Skin of body (tissue), 2 donors: ENCODE data around the gene UQCC3. TPM values are rescaled to one million over a fixed set of nuclear protein-coding genes. Genes with fewer than 3 reads are reported as not detected.
"Not testable (repeated sequence)": the region's sequence is repeated elsewhere in the genome, so short reads cannot be mapped to it uniquely, and the experiment has no call there.

Source experiments
- DNase-seq: peaks from one replicate; lab custom pipeline; 2025; lab: John Stamatoyannopoulos, UW
- total RNA-seq: library from RNA; depleted of rRNA; stranded (reverse); fragments of >200 nt; gene quantifications from one replicate; pipeline ENCODE4 v1.2.3, GENCODE V29; 2014

The UQCC3 gene
- total RNA-seq, 1 donor from 2014 or later, result 5.6 TPM

- DNase-seq, result no peak
Observed at GRCh38 chr11:62665599-62666258, 5.7 kb upstream of the UQCC3 start.

DNA sequence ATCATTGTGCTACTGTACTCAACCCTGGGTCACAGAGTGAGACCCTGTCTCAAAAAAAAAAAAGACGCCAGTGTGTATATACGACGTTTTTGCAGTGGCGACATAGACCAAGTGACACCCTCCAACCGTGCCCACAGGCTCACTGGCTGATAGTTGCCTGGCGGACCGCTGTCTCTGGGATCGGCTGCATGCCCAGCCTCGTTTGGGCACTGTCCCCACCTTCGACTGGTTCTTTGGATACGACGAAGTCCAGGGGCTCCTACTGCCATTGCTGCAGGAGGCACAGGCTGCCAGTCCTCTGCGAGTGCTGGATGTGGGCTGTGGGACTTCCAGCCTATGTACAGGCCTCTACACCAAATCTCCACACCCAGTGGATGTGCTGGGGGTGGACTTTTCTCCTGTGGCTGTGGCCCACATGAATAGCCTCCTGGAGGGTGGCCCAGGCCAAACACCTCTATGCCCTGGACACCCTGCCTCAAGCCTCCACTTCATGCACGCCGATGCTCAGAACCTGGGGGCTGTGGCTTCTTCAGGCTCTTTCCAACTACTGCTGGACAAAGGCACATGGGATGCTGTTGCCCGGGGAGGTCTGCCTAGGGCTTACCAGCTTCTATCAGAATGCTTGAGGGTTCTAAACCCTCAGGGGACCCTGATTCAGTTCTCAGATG, 5.1 kb upstream of the UQCC3 start:
- DNase-seq, result no peak

DNA sequence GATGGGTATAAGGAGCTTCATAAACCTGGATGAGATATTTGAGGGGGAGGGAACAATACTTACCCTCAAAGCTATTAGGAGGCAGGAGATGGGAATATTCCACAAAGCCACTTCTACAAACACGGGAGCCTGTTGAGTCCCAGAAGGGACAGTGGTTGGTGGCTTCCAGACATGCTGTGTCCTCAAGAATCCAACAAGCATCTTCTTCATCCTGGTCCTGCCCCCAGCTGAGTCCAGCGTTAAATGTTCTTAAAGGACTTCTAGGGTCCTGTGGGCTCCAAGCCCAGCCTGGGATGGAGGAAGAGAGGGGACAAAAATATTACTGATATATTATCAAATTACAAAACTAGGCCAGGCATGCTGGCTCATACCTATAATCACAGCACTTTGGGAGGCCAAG, 4.0 kb upstream of the UQCC3 start:
- DNase-seq, result no peak

DNA sequence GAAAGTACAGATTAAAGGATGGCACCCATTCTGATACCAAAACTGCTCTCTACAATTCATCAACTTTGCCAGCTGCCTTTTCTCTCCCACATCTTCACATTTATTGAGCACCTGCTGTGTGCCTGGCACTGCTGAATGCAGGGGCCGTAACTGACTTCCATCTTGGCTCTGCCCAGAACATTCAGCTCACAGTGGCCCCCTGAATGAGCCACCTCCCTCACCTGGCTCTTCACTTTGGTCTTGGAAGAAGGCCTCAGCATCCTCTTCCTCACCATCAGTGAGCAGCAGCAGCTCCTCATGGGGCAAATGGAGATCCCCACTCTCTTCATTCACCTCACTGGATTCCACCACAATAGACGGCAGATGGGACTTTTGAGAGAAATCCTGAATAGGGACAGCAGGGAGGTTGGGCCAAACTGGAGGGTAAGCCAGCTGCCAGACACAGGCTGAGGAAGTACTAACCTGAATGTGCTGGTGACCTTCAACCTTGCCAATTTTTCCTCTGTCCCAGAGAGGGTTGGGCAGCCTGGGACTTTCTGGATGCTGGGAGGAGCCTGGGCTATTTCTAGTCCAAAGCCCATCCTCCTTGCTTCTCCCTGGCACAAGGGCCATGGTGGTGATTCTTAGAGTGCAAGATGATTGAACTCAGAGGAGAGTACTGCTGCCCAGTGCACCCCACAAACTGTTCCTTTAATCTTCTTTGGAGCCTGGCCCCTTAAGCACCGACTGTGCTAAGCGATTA, 1.9 kb upstream of the UQCC3 start:
- DNase-seq, result no peak

DNA sequence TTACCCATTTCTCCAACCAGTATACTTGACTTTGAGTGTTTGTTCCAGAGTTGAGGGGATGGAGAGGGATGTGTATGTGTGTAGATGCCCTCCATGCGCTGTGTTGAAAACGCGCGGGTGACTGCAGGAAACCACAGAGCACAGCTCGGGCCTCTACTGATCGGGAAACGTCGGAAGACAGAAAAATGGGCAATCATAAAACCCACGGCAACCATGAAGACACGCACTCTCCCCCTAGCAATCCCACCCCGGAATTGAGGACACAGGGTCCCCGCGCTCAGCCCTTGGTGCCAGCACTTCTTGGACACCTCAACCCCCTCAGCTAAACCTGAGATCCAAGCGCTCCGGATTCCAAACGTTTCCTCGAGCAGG, 251 bp upstream of the UQCC3 start:
- DNase-seq, result no peak

DNA sequence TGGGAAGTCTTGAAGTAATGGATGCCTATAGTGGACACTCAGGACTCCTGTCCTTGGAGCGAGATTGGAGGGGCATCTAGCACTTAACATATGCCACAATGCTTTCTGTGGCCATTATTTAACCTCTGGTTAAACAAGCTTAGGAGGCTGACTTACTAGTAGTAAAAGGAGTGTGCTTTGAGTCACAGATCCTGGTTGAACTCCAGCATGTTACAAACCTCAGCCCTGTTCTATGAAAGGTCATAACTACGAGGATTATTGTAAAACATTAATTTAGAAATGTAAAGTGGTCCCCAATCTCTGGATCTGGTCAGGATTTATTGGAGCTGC, 1.7 kb downstream of the UQCC3 start:
- DNase-seq, result no peak

GRCh38 chr11:62675415-62675814, 3.9 kb downstream of the UQCC3 start:
- DNase-seq, result not testable (repeated sequence)

GRCh38 chr11:62676698-62677097, 5.2 kb downstream of the UQCC3 start:
- no peak for DNase-seq

- DNase-seq, result no peak
Observed at GRCh38 chr11:62677156-62677555, 5.7 kb downstream of the UQCC3 start.

DNA sequence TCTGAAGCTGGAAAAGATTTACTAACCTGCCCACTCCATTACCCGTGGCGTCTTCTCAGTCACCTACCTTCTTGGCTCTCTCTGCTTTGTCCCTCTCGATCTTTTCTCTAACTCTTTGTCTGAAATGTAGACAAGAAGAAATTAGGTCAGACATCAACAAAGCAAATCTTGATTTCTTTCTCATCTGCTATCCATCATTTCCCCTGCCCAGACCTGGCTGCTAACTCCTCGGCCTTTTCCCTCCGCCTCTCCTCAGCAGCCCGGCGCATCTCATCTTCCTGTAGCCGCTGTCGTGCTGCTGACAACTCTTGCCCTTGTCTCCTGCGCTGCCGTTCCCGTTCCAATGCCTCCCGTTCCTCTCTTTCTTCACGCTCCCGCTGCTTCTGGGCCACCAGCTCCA, 6.2 kb downstream of the UQCC3 start:
- no peak for DNase-seq

DNA sequence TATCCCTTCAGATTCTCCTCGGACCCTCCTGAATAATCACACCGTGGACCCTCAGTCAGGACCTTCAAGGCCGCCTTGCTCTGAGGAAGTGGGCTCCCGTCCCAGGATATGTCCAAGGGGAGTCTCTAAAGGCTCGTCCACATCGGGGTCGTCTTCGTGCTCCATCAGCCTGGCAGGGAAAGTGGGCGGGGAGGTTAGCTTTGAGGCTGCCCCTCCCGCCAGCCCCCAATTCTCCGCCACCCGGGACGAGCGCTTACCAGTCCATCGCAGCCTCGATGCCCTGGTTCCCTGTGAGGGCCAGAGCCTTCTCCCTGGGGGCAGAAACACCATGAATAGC, 6.9 kb downstream of the UQCC3 start:
- no peak for DNase-seq

GRCh38 chr11:62678770-62679696, 7.6 kb downstream of the UQCC3 start, which contains the start of gene UBXN1:
TSS of gene UBXN1 (minus strand) at chr11:62679073. CDS start at chr11:62678923, 150 bp downstream.
- peak; percentile 92 for DNase-seq

GRCh38 chr11:62680825-62681240, 9.4 kb downstream of the UQCC3 start:
- DNase-seq, result peak; percentile 76

DNA sequence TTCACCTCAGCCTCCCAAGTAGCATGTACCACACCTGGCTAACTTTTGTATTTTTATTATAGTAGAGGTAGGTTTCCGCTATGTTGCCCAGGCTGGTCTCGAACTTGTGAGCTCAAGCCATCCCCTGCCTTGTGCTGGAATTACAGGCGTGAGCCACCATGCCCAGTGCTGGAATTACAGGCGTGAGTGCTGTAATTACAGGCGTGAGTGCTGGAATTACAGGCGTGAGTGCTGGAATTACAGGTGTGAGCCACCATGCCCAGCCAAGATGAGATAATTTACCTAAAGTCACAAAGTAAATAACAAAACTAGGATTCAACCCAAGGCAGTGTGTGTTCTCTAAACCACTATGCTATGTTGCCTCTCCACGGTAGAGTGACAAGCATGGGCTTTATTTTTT, 11.0 kb downstream of the UQCC3 start:
- DNase-seq, result no peak

DNA sequence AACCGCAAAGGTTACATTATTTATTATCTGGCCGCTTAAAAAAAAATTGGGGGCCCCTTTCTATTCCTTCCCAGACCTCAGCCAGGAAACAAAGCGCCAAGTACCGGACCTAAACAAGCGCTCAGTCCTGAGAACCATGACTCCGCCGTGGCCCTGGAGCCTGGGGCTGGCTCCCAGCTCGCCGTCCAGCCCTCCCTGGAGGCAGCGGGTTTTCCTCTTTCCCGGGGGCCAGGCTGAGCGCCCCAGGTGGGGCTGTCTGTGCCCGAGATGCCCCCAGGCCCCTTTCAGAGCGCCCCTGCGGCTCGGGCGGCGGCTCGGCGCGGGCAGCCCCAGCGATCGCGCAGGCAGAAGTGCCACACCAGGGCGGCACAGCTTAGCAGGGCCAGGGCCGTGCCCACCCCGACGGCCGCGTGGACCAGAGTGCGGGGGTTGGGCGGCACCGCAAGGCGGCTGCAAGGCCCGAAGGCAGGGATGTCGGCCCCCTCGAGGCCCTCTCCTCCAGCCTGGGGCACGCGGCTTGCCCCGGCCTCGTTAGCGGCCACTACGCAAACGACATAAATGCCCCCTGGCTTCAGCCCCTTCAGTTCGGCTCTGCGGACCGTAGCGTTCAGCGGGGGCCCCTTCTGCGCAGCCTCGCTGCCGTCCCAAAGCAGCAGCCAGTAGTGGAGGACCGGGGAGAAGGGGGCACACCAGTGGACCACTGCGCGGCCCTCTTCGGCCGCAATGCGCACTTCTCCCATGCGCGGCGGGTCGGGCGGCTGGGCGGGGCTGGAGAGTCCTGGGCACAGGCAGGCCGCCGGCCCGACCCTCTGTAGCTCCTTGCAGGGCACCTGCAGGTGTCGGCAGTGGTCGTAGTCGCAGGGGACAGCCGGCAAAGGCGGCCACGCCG, 16.3 kb downstream of the UQCC3 start:
- DNase-seq, result no peak

- DNase-seq, result peak; percentile 63
Observed at GRCh38 chr11:62688491-62688890, 17.0 kb downstream of the UQCC3 start.

DNA sequence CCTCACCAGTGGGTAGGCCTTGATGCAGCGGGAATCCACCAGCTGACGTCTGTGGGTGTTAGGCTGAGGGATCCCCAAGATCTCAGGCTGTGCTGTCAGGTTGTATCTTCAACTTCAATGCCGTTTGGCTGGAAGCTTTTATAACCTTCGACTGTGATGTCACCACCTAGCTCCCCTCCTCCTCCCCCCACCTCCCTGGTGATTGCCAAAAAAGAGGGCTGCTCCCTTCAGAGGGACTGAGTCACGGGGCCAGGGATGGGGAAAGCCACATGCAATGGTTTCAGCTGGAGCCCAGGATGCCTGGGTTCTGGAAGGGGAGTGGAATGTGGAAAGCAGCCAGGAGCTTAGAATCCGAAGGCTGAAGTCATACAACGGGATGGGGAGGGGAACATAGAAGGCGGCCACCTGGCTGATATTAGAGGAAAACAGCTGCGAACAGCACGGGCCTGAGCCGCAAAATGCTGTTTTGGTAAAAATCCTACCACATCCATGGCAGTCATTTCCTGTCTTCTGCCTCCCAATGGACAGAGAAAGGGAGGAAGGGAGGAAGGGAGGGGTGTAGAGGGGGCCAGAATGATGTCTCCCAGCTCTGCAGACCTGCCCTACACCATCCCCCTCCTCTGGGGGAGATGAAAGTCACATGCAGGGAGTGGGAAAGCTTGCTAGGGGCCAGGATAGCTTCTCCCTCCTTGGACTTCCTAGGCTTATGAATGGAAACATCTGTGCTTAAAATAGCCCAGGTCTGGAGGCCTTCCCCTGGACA, 18.1 kb downstream of the UQCC3 start, which contains the start of gene LRRN4CL:
Gene LRRN4CL, minus strand, starts transcription at position 110 of the 763 bp plus-strand sequence. CDS start 1,022 bp downstream, outside the sequence.
- peak; percentile 93 for DNase-seq

DNA sequence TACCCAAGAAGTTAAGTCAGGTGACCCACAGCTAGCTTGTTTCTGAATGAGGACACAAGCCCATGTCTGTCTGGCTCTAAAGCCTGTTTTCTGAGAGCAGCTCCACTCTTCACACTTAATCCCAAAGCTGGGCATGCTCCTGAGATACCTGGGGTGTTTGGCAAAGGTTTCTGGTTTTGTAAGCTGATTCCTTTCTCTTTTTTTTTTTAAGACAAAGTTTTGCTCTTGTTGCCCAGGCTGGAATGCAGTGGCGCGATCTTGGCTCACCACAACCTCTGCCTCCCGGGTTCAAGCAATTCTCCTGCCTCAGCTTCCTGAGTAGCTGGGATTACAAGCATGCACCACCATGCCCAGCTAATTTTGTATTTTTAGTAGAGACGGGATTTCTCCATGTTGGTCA, 22.2 kb downstream of the UQCC3 start:
- not testable (repeated sequence) for DNase-seq

DNA sequence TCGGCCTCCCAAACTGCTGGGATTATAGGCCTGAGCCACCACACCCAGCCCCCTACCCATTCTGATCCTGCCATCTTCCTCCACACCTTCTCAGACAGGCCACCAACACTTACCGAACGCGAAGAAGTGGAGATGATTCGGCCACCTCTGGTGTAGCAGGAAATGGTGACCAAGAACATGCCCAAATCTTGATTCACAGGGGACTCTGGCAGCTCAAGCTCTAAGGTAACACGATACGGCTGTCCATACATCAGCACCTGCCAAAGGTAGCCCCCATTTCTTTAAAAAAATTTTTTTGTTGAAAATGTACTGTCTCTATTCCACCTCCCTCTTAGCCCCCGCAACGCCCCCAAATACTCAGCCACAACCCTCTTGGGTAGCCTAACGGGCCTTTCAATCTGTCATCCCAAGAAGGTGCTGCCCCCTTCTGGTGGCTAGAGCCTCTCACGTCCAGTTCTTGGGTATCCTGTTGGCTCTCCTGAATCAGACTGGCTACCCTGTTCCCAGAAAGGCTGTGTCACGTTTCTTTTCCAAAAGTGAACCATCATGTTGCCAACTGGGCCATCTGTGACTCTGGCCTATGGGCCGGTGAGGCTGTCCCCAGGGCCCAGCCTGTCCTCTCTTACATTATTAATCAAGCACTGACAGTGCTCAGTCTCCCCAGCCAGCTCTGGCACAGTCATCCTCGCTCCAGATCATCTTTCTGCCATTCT, 23.1 kb downstream of the UQCC3 start:
- DNase-seq, result peak; percentile 25
